Sigmoid colon (tissue), 7 donors: Measurements from ENCODE around the gene UBXN7. TPM values are rescaled to one million over a fixed set of nuclear protein-coding genes. Genes with fewer than 3 reads are reported as not detected.
"Not testable (repeated sequence)": the region's sequence is repeated elsewhere in the genome, so short reads cannot be mapped to it uniquely, and the experiment has no call there.

ENCODE experiments used
- DNase-seq: peaks from one replicate; pipeline ENCODE4 v3.0.0-alpha.2; 2019
- H3K27ac ChIP-seq, 4 donors: fragments of 200-600 bp; sonication (generic); one replicate each; pipeline ENCODE4 v1.5.1; 2016 to 2019; ENCODE audit warnings: mild to moderate bottlenecking in 1 of 4
- H3K27me3 ChIP-seq, 3 donors: fragments of 200-600 bp; sonication (generic); one replicate each; pipeline ENCODE4 v1.5.1; 2019; ENCODE audit warnings: mild to moderate bottlenecking in 1 of 3
- H3K36me3 ChIP-seq, 4 donors: fragments of 200-600 bp; sonication (generic); one replicate each; pipeline ENCODE4 v1.5.1; 2016 to 2019
- H3K4me1 ChIP-seq, 4 donors: fragments of 200-600 bp; sonication (generic); one replicate each; pipeline ENCODE4 v1.5.1; 2017 to 2019
- H3K4me3 ChIP-seq, 4 donors: fragments of 200-600 bp; sonication (generic); one replicate each; pipeline ENCODE4 v1.5.1; 2017 to 2019; ENCODE audit warnings: mild to moderate bottlenecking in 2 of 4, moderate library complexity in 1 of 4
- H3K9me3 ChIP-seq, 4 donors: fragments of 200-600 bp in 3 of 4; sonication (generic) in 3 of 4; one replicate each; pipeline versions ENCODE4 v1.5.1 to v1.6.1; 2013 to 2019
- EP300 ChIP-seq, 4 donors: sonication (generic); formaldehyde crosslinking; IDR thresholded peaks; one replicate each; pipeline ENCODE4 v1.6.1; 2017; ENCODE audit warnings: antibody characterized with exemption in 4 of 4
- POLR2A ChIP-seq, 2 donors: fragments of 450-650 bp; IDR thresholded peaks; one replicate each; pipeline ENCODE4 v1.6.1; 2016; ENCODE audit warnings: antibody characterized with exemption in 2 of 2, mild to moderate bottlenecking in 2 of 2, moderate library complexity in 2 of 2
- POLR2AphosphoS5 ChIP-seq, 4 donors: sonication (generic); formaldehyde crosslinking; IDR thresholded peaks; one replicate each; pipeline ENCODE4 v1.6.1; 2017; ENCODE audit warnings: antibody characterized with exemption in 4 of 4
- WGBS, 2 donors: extraction: QIAGEN DNeasy Blood & Tissue Kit; methylation state at CpG; one replicate each; pipeline ENCODE4 v1.1.7; 2013; 5-methylcytosine and 5-hydroxymethylcytosine counted together
- intact Hi-C: fragments of 100-400 bp; cut with DNase I; formaldehyde crosslinking; loops from one replicate; pipeline ENCODE4 v1.15.1; 2023
- polyA plus RNA-seq, 3 donors: library from polyadenylated mRNA; stranded (reverse); fragments of 200-250 nt; gene quantifications; one replicate each; pipeline ENCODE4 v1.2.3, GENCODE V29; 2013
- total RNA-seq, 4 donors: library from RNA; depleted of rRNA; stranded (reverse); fragments of >200 nt; gene quantifications; one replicate each; pipeline ENCODE4 v1.1.0, GENCODE V29; 2016
- TF ChIP-seq, protein P1 (sequence below), 4 experiments: fragments of 450-650 bp in 3 of 4; fragments of 200-600 bp in 1 of 4; IDR thresholded peaks; one replicate each; pipeline ENCODE4 v1.5.1; 2016 to 2019; ENCODE audit warnings: antibody characterized with exemption in 4 of 4, mild to moderate bottlenecking in 3 of 4, moderate library complexity in 2 of 4
- donor health status: healthy with polysubstance abuse.
- donor health status: Bipolar disorder and iron deficiency.
- donor health status: healthy.

The UBXN7 gene
- total and polyA plus RNA-seq, 7 donors, result 3.9 to 22.4 (median 14.7) TPM

DNA sequence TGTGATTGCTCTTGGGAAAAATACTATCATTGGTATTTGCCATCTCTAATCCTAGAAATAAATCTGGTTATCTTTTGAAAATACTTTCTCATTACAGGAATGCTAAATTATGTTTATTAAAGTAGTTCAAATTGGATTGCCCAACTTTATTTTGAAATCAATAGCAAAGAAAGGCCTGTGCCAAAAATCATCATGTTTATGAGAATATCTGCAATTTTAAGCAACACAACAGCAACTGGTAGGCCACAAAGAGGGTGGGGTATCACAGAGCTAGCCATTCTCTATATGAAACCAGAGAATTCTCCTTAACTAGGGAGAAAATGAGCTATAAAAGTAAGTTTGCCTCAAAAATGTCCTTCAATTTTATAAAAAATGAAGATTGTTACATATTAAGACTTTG, 82.2 kb downstream of the UBXN7 start:
- H3K4me3 ChIP-seq, result no peak overlapping the region
- intact Hi-C loops, result no loop called here
- TF ChIP-seq POLR2AphosphoS5 (IDR thresholded peaks at IDR 0.05), result no peak
- TF ChIP-seq, protein P1, sequence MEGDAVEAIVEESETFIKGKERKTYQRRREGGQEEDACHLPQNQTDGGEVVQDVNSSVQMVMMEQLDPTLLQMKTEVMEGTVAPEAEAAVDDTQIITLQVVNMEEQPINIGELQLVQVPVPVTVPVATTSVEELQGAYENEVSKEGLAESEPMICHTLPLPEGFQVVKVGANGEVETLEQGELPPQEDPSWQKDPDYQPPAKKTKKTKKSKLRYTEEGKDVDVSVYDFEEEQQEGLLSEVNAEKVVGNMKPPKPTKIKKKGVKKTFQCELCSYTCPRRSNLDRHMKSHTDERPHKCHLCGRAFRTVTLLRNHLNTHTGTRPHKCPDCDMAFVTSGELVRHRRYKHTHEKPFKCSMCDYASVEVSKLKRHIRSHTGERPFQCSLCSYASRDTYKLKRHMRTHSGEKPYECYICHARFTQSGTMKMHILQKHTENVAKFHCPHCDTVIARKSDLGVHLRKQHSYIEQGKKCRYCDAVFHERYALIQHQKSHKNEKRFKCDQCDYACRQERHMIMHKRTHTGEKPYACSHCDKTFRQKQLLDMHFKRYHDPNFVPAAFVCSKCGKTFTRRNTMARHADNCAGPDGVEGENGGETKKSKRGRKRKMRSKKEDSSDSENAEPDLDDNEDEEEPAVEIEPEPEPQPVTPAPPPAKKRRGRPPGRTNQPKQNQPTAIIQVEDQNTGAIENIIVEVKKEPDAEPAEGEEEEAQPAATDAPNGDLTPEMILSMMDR (IDR thresholded peaks at IDR 0.05), result no peak
- no peak for TF ChIP-seq POLR2A (IDR thresholded peaks at IDR 0.05)
- no peak for TF ChIP-seq EP300 (IDR thresholded peaks at IDR 0.05)
- H3K9me3 ChIP-seq, result no peaks in the 10 kb centered on the region
- no peak for DNase-seq
- H3K4me1 ChIP-seq, result no peaks in the 10 kb centered on the region
- no peak overlapping the region for H3K27ac ChIP-seq
- H3K36me3 ChIP-seq, result peaks cover 4 to 29% (median 7%) of the 10 kb centered on the region in 4 donors
- no peaks in the 10 kb centered on the region for H3K27me3 ChIP-seq

DNA sequence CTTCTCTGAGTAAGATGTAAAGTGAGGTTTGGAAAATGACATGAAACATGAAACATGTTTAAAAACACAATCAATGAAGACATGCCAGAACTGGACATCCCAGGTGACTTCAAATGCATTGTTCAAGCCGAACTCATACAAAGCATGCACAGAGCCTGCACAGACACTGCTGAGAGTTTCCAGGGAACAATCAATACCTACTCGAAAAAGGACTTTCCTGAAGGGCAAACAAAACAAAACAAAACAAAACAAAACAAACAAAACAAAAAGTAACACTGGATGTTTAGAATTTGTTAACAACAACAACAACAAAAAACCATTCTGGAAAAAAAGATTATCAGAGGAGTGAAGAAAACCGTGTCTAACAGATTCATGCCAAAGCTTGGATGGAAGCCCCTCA, 83.5 kb downstream of the UBXN7 start:
- Histone ChIP-seq H3K27ac (no peak overlapping the region), H3K27me3 (no peaks in the 10 kb centered on the region), H3K36me3 (peaks cover 0 to 15% (median 2%) of the 10 kb centered on the region in 4 donors), H3K4me1 (no peaks in the 10 kb centered on the region), H3K4me3 (no peak overlapping the region), H3K9me3 (no peaks in the 10 kb centered on the region)
- intact Hi-C loops, result no loop called here
- TF ChIP-seq, protein P1 (IDR thresholded peaks at IDR 0.05), result no peak
- no peak for TF ChIP-seq POLR2A (IDR thresholded peaks at IDR 0.05)
- no peak for TF ChIP-seq EP300 (IDR thresholded peaks at IDR 0.05)
- no peak for TF ChIP-seq POLR2AphosphoS5 (IDR thresholded peaks at IDR 0.05)
- 93 to 95% methylated on average over 3 of the region's 3 CpGs for WGBS, 2 donors
- no peak for DNase-seq

DNA sequence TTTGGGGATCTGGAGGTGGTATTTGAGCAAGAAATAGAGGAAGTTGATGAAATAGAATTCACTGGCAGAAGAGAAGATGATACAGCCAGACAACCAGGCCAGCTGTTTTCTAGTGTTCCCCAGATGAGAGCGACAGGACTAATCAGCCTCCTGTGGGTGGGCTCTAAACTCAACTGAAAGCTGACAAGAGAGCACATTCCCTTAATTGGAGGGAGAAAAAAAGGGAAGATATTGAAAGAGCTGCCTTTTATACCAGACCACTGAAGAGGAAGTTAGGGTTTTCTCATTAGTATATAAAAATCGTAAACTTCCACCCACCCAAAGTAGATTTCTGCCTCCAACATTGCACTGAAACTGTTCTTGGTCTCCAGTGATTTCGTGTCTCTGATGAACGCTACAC, 87.6 kb downstream of the UBXN7 start:
- peaks cover 0 to 14% (median 0%) of the 10 kb centered on the region in 4 donors for H3K36me3 ChIP-seq
- no peak overlapping the region for H3K27ac ChIP-seq
- TF ChIP-seq, protein P1 (IDR thresholded peaks at IDR 0.05), result no peak
- no peak for TF ChIP-seq EP300 (IDR thresholded peaks at IDR 0.05)
- no peak for TF ChIP-seq POLR2A (IDR thresholded peaks at IDR 0.05)
- no peaks in the 10 kb centered on the region for H3K9me3 ChIP-seq
- peaks cover 0 to 4% (median 0%) of the 10 kb centered on the region in 3 donors for H3K27me3 ChIP-seq
- intact Hi-C loops, result no loop called here
- 46 to 78% methylated on average over 4 of the region's 4 CpGs for WGBS, 2 donors
- H3K4me1 ChIP-seq, result no peaks in the 10 kb centered on the region
- H3K4me3 ChIP-seq, result no peak overlapping the region
- no peak for DNase-seq

DNA sequence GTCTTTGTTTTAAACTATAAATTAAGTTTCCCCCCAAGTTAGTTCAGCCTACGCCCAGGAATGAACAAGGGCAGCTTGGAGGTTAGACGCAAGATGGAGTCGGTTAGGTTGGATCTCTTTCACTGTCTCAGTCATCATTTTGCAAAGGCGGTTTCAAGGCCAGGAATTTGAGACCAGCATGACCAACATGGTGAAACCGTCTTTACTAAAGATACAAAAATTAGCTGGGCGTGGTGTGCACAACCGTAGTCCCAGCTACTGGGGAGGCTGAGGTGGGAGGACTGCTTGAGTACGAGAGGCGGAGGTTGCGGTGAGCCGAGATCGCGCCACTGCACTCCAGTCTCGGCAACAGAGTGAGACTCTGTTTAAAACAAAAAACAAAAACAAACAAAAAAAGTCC, 88.3 kb downstream of the UBXN7 start:
- H3K27ac ChIP-seq, H3K9me3 ChIP-seq, H3K4me1 ChIP-seq, DNase-seq, intact Hi-C loops, H3K27me3 ChIP-seq, H3K4me3 ChIP-seq: not testable (repeated sequence)
- H3K36me3 ChIP-seq, result peaks cover 0 to 14% (median 0%) of the 10 kb centered on the region in 4 donors
- 91 to 95% methylated on average over 13 of the region's 14 CpGs for WGBS, 2 donors

DNA sequence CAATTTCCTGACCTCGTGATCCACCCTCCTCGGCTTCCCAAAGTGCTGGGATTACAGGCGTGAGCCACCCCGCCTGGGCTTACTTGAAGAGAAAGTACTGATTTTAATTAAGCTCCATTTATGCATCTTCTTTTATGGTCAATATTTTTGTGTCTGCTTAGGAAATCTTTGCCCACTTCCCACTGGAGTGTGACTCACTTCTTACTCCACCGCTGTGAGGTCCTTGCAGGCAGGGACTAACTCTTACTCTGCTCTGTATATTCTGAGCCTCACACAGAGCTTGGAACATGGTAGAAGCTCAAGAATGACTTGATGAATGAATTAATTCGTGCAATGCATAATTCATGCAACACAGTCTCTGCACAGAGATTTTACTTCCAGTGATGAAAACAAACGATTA, 91.1 kb downstream of the UBXN7 start:
- H3K9me3 ChIP-seq, result no peaks in the 10 kb centered on the region
- H3K27ac ChIP-seq, result no peak overlapping the region
- intact Hi-C loops, result no loop called here
- peaks cover 0 to 5% (median 0%) of the 10 kb centered on the region in 4 donors for H3K36me3 ChIP-seq
- no peak overlapping the region for H3K4me3 ChIP-seq
- 86 to 90% methylated on average over 7 of the region's 7 CpGs for WGBS, 2 donors
- peaks cover 0 to 6% (median 0%) of the 10 kb centered on the region in 3 donors for H3K27me3 ChIP-seq
- no peak for DNase-seq
- TF ChIP-seq EP300 (IDR thresholded peaks at IDR 0.05) (no peak), POLR2A (IDR thresholded peaks at IDR 0.05) (no peak), POLR2AphosphoS5 (IDR thresholded peaks at IDR 0.05) (no peak)
- TF ChIP-seq, protein P1 (IDR thresholded peaks at IDR 0.05), result no peak
- H3K4me1 ChIP-seq, result no peaks in the 10 kb centered on the region
